MM.1S (cell line): ENCODE results near the gene C19orf44.
"Not testable (repeated sequence)": the region's sequence is repeated elsewhere in the genome, so short reads cannot be mapped to it uniquely, and the experiment has no call there.

ENCODE experiments used
- EZH2 ChIP-seq: fragments of 300-600 bp; sonication (generic); optimal IDR thresholded peaks from 2 replicates; pipeline ENCODE3; 2017; ENCODE audit warnings: low read depth, mild to moderate bottlenecking, antibody characterized with exemption, low read length, mixed read lengths
- EZH2phosphoT487 ChIP-seq: fragments of 300-600 bp; sonication (generic); IDR thresholded peaks from 2 replicates; pipeline ENCODE4 v1.6.1; 2018; ENCODE audit warnings: antibody characterized with exemption, low read length
- TF ChIP-seq, protein P1 (sequence below): fragments of 300-600 bp; sonication (generic); IDR thresholded peaks from 2 replicates; pipeline ENCODE4 v1.5.1; 2016; ENCODE audit warnings: antibody characterized with exemption, low read length, mixed read lengths

DNA sequence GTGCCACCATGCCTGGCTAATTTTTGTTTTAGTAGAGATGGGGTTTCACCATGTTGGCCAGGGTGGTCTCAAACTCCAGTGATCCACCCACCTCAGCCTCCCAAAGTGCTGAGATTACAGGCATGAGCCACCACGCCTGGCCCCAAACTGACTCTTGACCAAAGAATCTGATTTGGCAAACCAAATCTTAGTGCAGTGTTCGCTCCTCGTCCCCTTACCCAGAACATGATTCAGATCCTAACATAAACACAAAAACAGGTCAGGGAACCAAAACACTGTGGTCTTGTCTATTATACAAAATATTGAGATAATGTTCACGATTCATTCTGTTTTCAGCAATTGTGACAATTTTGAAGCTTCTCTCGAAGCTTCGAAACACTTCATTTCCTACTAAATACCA lies 55.7 kb downstream of the C19orf44 start:
- TF ChIP-seq EZH2, EZH2phosphoT487: not testable (repeated sequence)
- TF ChIP-seq, protein P1, sequence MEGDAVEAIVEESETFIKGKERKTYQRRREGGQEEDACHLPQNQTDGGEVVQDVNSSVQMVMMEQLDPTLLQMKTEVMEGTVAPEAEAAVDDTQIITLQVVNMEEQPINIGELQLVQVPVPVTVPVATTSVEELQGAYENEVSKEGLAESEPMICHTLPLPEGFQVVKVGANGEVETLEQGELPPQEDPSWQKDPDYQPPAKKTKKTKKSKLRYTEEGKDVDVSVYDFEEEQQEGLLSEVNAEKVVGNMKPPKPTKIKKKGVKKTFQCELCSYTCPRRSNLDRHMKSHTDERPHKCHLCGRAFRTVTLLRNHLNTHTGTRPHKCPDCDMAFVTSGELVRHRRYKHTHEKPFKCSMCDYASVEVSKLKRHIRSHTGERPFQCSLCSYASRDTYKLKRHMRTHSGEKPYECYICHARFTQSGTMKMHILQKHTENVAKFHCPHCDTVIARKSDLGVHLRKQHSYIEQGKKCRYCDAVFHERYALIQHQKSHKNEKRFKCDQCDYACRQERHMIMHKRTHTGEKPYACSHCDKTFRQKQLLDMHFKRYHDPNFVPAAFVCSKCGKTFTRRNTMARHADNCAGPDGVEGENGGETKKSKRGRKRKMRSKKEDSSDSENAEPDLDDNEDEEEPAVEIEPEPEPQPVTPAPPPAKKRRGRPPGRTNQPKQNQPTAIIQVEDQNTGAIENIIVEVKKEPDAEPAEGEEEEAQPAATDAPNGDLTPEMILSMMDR, result not testable (repeated sequence)
